Stimulated activated CD8-positive, alpha-beta memory T cell treated with anti-CD3 and anti-CD28 coated beads, Interleukin-7, amount 100 ng/mL, for 24 hours (primary cell): ENCODE measurements around the gene ZNF598.
"Not testable (repeated sequence)": the region's sequence is repeated elsewhere in the genome, so short reads cannot be mapped to it uniquely, and the experiment has no call there.

Experiments used
- DNase-seq: peaks from one replicate; pipeline ENCODE4 v3.0.0-alpha.2; 2020; ENCODE audit warnings: low read depth

ZNF598 gene

DNA sequence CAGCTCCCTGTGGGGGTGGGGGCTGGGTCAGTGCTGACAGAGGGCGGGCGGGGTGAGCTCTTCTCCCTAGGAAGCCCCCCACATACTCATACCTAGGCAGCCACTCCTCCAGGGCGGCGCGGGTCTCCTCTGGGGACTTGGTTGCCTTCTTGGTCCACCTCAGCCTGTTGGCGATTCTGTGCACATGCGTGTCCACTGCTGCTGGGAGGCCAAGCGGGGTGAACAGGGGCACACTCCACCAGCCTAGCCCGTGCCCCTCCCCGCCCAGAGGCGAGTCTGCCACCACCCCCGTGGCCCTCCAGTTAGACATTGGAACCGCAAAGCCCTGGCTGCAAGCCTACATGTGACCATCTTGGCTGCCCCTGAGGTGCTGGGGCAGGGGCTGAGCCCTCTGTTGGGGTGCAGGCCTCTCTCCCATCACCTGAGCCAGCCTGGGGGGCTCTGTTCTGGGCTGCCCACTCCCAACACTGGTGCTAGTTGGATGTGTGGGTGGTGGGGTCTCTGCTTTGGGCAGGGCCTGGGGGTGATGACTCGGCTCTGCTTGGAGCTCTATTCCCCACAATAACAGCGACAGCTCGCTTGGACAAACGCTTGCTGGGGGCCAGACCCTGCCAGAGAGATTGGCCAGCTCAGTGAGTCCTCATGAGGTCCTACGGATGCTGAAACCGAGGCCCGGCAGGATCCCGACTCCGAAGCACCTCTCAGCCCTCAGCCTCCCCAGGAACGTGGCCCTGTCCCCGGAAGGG lies 30.6 kb upstream of the ZNF598 start:
- DNase-seq = no peak

DNA sequence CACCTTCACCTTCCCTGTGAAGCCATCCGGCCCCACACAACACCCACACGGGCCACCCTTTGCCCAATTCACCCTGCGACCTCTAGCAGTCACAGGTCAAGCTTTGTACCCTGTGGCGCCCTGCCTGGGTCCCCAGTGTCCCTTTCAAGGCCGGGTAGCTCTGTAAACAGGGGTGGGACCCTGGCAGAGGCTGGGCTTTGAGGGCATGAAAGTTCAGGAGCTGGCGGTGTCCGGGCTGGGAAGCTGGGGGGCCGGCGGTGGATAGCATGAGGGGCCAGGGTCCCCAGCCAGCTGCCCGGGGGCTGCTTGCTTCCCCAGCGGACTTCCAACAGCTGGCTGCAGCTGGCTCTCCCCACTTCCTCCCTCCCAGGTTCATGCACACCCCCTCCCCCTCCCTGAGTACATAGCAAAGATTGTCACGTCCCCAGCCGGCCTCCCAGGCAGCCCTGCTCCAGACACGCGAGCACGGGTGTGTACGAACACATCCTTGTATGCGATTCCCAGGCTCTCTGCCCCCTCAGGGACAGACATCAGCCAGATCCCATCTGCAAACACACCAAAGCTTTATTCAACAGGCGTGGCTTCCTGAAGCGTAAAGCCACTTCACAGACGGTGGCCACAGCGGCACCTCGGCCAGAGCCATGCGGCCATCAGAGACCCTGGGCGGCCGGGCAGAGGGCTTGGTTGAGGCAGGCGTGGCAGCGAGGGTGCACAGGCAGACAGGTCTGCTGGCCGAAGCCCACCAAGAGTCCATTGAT lies 29.8 kb upstream of the ZNF598 start:
- DNase-seq = no peak

DNA sequence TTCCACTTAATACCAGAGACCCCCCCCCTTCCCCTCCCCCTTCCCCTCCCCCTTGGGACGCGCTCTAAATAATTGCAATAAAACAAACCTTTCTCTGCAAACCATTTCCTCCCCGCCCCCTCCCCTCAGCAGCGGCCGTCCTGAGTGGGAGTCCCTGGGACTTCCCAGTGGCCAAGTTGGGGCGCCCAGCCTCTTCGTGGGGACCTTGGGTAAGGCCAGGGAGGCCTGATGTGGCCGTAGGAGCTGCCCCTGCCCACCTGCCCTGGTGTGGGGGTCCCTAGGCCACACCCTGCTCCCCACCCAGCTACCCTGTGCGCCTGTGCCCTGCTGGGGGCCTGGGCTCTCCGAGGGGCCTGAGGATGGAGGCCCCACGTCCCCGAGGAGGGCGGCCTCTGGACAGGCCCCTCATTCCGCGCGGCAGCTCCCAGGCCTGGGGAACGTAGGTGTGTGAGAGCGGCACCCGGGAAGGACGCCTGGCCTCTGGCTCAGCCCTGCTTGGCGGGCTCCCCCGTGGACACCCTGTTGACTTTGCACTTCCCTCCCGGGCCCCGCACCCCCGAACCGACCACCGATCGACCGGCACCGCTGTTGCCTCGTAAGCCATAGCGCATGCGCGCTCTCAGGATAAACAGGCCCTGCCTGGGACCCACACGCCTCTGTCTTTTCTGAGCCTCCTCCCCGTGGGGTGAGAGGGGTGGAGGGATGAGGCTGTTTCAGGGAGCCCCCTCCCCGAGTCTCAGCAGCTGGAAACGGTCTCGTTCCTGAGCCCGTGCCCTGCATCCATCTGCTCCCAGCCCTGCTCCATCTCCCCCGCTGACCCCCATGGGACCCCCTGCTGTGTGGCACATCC lies 29.0 kb upstream of the ZNF598 start:
- DNase-seq = no peak

DNA sequence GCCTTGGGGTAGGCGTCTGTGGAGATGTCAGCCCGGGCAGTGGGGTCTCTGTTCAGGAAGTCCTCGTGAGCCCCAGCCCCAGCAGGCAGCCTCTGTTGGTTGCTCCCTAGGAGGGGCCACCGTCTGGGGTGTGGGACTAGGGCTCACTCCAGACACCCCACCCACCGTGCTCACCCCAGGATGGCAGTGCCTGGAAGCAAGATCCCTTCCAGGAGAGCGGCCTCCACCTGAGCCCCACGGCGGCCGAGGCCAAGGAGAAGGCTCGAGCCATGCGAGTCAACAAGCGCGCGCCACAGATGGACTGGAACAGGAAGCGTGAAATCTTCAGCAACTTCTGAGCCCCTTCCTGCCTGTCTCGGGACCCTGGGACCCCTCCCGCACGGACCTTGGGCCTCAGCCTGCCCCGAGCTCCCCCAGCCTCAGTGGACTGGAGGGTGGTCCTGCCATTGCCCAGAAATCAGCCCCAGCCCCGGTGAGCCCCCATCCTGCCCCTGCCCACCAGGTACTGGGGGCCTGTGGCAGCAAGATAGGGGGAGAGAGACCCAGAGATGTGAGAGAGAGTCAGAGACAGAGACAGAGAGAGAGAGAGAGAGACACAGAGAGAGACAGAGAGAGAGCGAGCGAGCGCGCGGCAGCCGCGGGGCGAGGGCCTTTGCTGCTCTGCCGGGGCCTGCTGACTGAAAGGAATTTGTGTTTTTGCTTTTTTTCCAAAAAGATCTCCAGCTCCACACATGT lies 28.2 kb upstream of the ZNF598 start:
- DNase-seq = no peak

DNA sequence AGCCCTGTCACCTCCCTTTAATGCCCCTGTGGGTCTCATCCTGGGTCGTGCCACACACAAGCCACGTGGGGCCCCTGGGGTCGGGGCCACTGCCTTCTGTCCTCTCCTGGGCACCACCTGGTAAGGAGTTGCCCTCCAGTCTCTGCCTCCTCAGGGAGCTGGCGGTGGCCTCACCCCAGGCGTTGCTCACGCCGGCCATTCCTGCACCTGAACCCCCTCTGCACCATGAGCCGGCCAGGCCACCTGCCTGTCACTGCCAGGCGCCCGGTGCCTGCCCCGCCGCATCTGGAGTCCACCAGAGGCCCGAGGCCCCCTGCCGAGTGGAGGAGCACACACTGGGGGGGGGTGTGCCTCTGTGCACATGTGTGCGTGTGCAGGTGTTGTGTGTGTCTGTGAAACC lies 27.5 kb upstream of the ZNF598 start:
- no peak for DNase-seq

DNA sequence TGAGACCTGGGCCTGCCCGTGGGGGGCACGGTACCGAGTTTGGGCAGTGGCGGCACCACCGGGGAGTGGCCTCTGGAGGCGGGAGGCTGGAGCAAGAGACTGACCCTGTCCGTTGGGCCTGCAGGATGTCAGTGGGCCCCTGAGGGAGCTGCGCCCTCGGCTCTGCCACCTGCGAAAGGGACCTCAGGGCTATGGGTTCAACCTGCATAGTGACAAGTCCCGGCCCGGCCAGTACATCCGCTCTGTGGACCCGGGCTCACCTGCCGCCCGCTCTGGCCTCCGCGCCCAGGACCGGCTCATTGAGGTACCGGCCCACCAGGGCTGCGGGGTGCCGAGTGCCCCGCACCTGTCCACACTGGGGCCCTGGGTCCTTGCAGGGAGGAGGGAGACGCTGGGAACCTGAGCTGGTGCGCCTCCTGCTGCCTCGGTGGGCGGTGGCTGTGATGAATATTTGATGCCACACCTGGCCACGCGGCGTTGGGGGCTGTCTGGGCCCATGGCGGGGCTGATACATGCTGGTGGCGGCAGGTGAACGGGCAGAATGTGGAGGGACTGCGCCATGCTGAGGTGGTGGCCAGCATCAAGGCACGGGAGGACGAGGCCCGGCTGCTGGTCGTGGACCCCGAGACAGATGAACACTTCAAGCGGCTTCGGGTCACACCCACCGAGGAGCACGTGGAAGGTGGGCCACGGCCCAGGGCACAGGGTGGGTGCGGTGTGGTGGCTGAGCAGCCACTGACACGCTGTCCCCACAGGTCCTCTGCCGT lies 26.8 kb upstream of the ZNF598 start:
- no peak for DNase-seq

DNA sequence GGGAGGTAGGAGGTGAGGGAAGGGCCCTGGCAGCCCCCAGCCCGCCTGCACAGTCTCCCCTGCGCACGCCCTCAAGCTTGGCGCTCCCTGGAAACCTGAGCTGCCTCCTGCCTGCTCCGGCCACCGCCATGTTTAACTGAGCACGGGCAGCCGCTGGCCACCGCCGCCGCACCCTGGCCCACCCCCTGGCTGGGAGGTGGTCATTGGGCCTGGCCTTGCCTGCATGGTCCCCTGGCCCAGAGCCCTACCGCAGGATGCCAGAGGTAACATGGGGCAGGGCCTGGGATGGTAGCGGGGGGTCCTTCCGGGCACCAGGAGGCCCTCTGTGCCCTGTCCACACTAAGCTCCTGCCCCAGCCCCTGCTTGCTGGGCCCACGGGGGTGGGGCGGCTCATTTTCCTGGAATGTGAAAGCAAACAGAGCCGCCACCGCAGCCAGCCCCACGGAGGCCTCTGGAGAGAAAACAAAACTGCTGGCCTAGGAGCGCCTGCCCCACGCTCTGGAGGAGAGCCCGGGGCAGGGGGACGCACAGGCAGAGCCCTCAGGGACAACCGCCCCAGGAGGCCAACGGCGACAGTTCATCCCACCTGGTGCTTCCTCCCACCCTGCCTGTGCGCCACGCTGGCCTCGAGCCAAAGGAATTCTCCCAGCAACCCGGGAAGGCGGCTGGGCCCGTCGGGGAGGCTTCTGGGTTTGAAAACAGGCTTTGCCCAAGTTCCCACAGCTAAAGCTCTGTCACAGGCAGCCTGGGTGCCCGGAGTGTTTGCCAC lies 26.0 kb upstream of the ZNF598 start:
- DNase-seq = no peak

DNA sequence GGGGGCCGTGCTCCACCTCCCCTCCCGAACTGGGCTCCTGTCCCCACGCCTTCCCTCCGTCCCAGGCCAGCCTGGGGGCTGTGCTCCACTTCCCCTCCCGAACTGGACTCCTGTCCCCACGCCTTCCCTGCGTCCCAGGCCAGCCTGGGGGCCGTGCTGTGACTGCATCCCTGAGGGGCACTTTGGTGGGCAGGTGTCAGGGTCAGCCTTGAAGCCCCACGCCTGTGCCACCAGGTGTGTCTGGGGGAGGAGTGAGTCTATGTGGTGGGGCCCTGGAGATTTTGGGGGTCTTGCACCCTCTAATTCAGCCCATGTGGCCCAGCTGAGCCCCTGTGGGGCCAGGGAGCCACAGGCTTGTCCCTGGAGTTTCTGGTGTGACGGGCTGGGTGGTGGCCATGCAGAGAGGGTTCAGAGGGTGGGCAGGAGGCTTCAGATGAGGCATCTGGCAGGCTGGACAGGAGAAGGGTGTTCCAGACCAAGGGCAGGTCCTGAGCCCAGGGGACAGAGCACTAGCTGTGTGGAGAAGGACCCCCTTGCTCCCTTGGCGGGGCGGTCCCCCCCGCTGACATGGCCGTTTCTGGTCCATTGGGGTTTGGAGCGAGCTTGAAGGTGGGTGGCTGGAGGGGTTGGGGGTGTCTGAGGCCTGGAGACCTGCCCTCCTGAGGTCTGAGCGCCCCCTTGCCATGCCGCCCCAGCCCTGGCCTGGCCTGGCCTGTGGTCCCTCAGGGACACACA lies 25.2 kb upstream of the ZNF598 start:
- no peak for DNase-seq

DNA sequence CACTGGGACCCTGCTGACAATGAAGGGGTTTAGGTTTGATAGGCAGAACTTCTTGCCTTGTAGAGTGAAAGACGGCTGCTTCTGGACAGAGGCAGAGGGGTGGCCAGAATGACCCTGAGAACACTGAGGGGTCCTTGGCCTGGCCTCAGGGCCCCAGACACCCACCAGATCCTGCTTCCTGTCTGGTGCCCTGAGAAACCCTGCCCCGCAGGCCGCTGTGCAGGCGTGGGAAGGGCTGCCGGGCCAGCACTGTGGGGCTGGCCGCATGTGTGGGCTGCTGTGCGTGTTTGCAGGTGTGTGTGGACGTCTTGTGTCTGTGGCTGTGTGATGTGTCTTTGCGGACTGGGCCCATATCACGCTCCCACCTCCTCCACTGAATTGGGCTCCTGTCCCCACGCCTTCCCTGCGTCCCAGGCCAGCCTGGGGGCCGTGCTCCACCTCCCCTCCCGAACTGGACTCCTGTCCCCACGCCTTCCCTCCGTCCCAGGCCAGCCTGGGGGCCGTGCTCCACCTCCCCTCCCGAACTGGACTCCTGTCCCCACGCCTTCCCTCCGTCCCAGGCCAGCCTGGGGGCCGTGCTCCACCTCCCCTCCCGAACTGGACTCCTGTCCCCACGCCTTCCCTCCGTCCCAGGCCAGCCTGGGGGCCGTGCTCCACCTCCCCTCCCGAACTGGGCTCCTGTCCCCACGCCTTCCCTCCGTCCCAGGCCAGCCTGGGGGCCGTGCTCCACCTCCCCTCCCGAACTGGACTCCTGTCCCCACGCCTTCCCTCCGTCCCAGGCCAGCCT lies 24.5 kb upstream of the ZNF598 start:
- DNase-seq = not testable (repeated sequence)

DNA sequence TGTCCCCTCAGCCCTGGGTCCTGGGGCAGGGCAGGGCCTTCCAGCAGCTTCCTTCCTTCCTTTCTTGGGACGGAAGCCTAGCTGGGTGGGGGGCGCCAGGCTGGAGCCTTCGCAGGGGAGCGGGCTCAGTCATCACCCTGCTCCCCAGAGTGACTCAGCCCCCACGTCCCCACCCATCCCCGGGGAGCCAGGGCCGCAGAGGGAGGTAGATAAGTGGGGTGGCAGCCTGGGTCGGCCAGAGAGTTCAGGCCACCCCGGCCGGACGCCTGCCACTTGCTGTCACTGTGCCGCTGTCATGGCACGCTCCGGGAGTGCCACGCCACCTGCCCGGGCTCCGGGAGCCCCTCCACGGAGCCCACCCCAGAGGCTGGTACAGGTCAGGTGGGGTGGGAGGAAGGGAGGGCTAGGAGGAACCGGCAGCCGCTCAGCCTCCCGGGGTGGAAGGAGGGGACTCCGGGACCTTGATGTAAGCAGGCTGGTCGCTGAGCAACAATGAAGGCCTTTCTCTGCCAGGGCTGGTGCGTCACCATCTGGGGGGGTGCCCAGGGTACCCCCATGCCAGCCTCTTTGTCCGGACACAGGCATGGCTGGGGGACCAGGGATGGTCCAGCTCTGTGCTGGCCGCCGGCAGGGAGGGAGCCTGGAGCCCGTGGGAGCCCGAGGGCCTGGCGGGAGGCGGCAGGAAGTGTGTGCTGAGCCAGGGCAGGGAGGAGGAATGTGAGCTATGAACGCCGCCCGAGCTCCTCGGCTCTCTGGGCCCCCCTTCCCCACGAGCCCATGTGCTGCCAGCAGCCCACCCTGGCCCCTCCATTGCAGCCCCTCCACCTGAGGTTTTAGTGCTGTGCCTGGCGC lies 23.7 kb upstream of the ZNF598 start:
- DNase-seq = no peak

DNA sequence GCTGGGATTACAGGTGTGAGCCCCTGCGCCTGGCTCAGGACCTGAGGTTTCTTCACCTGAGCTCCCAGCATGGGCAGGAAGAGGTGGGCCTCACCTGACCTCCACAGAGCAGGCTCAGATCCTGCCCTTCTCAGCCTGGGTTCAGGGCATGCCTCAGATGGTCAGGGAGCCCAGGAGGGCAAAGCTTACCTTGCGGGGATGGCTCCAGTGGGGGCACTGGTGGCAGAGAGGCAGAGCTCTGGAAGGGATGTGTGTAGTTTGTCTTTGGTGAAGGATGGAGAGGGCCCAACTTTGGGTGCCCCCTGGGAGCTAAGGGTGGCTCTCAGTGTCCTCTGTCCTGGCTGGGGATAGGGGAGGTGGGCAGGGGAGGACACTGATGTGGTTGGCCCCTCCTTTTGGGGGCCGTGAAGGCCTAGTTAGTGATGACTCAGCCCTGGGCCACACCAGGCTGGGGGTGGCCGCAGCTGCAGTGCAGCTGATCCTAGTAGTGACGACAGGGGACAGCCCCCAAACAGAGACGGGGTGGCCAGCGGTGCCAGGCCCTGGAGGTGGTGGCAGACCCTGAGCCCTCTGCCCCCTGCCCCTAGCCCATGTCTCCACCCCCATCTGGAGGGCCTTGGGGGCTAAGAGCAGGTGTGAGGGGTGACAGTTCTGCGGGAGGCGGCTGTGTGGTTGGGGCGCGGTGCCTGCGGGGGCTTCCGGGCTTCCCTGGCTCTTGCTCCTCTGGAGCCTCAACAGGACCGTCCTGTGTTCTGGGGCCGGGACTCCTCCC lies 22.9 kb upstream of the ZNF598 start:
- DNase-seq = no peak

DNA sequence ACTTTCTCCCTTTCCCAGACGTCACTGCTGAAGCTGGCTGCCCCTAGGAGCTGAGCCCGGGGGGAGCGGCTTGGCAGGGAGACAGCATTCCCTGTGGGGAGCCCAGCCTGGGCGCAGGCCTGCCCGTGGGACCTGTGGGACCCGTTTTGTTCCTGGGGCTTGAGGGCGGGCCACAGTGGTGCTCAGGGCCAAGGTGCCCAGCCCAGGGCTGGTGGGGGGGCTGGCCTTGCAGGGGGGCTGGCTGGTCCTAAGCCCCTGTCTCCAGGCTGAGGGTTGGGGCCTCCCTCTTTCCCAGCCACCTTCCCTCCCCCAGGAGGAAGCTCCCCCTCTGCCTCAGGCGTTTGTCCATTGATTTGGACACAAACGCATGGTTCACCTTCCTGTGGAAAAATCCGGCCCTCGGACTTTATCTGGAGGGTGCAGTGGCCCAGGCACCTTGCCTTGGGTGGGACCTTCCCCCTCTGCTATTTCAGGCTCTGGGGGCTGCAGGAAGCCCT lies 21.5 kb upstream of the ZNF598 start:
- no peak for DNase-seq

DNA sequence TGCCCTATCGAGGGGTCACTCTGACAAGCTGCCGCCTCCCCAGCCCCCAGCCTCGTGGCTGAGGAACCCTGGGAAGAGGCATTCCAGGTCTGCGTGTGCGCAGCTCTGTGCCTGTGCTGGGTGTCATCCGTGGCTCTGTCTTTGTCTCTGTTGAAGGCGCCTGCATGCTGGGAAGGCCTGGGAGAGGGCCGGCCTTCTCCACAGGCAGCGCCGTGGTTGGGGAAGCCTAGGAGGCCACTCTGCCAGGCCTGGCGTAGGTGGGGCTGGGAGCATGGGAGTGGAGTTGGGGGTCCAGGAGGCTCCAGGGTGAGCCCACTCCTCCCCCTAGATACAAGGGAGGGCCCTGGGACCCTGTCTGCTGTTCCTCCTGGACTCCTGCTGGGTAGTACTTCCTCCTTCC lies 20.4 kb upstream of the ZNF598 start:
- no peak for DNase-seq

DNA sequence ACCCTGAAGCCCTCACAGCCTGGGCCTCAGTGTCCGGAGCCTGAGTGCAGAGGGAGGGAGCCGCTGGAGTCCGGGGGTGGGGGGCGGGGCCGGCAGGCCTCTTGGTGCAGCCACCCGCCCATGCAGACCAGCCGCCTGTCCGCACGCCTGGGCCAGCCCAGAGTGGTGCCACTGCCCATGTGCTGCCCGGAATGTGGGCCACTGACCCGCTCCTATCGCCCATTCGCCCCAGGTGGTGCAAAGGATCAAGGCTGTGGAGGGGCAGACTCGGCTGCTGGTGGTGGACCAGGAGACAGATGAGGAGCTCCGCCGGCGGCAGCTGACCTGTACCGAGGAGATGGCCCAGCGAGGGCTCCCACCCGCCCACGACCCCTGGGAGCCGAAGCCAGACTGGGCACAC lies 19.7 kb upstream of the ZNF598 start:
- DNase-seq = no peak

DNA sequence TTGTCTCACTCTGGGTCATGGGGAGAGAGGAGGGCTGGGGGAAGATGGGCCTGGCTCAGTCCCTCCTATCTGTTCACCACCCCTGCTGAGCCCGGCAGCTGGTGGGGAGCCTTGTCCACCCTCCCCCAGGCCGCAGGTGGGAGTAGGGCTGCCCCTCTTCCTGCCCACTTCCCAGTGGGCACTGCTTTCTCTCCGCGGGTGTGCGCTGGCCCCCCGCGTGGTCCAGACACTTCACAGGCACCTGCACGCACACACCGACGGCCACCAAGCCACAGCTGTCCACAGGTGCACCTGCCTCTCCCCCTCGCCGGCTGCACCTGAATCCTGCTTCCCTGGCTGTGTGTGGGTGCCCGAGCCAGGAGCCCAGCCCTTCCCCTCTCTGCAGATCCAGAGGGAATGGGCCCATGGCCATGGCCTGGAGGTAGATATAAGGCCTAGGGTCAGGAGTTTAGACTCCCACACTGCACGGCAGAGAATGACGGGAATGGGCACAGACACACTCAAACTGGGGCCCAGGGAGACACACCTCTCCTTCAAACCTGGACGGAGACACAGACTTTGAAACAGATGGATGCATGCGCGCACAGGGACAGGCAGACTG lies 19.1 kb upstream of the ZNF598 start:
- DNase-seq = no peak

DNA sequence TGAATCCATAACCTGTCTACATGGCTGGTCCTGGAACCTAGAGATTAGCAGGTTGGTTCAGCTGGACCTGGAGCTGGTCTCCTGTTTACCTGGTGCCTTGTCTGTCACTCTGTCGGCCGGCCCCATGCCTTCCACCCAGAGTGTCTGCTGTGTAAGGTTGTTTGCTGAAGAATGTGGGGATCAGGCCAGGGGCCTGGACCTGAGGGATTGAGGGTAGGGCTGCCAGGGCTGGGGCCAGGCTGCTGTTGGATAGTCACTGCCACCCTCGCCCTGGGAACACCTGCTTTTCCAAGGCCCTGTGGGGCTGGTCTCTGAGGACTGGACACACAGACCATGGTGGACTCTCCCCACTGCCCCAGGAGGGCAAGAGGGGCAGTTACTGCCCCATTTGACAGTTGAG lies 18.5 kb upstream of the ZNF598 start:
- DNase-seq = no peak
